Sigmoid colon (tissue), 7 donors: ENCODE results near the gene CFAP46. TPM values are rescaled to one million over a fixed set of nuclear protein-coding genes. Genes with fewer than 3 reads are reported as not detected.

ENCODE experiments used
- DNase-seq: peaks from one replicate; pipeline ENCODE4 v3.0.0-alpha.2; 2019
- H3K27ac ChIP-seq, 4 donors: fragments of 200-600 bp; sonication (generic); one replicate each; pipeline ENCODE4 v1.5.1; 2016 to 2019; ENCODE audit warnings: mild to moderate bottlenecking in 1 of 4
- H3K27me3 ChIP-seq, 3 donors: fragments of 200-600 bp; sonication (generic); one replicate each; pipeline ENCODE4 v1.5.1; 2019; ENCODE audit warnings: mild to moderate bottlenecking in 1 of 3
- H3K36me3 ChIP-seq, 4 donors: fragments of 200-600 bp; sonication (generic); one replicate each; pipeline ENCODE4 v1.5.1; 2016 to 2019
- H3K4me1 ChIP-seq, 4 donors: fragments of 200-600 bp; sonication (generic); one replicate each; pipeline ENCODE4 v1.5.1; 2017 to 2019
- H3K4me3 ChIP-seq, 4 donors: fragments of 200-600 bp; sonication (generic); one replicate each; pipeline ENCODE4 v1.5.1; 2017 to 2019; ENCODE audit warnings: mild to moderate bottlenecking in 2 of 4, moderate library complexity in 1 of 4
- H3K9me3 ChIP-seq, 4 donors: fragments of 200-600 bp in 3 of 4; sonication (generic) in 3 of 4; one replicate each; pipeline versions ENCODE4 v1.5.1 to v1.6.1; 2013 to 2019
- CTCF ChIP-seq, 4 experiments: fragments of 450-650 bp in 3 of 4; fragments of 200-600 bp in 1 of 4; IDR thresholded peaks; one replicate each; pipeline ENCODE4 v1.5.1; 2016 to 2019; ENCODE audit warnings: antibody characterized with exemption in 4 of 4, mild to moderate bottlenecking in 3 of 4, moderate library complexity in 2 of 4
- EP300 ChIP-seq, 4 donors: sonication (generic); formaldehyde crosslinking; IDR thresholded peaks; one replicate each; pipeline ENCODE4 v1.6.1; 2017; ENCODE audit warnings: antibody characterized with exemption in 4 of 4
- POLR2A ChIP-seq, 2 donors: fragments of 450-650 bp; IDR thresholded peaks; one replicate each; pipeline ENCODE4 v1.6.1; 2016; ENCODE audit warnings: antibody characterized with exemption in 2 of 2, mild to moderate bottlenecking in 2 of 2, moderate library complexity in 2 of 2
- POLR2AphosphoS5 ChIP-seq, 4 donors: sonication (generic); formaldehyde crosslinking; IDR thresholded peaks; one replicate each; pipeline ENCODE4 v1.6.1; 2017; ENCODE audit warnings: antibody characterized with exemption in 4 of 4
- WGBS, 2 donors: extraction: QIAGEN DNeasy Blood & Tissue Kit; methylation state at CpG; one replicate each; pipeline ENCODE4 v1.1.7; 2013; 5-methylcytosine and 5-hydroxymethylcytosine counted together
- intact Hi-C: fragments of 100-400 bp; cut with DNase I; formaldehyde crosslinking; loops from one replicate; pipeline ENCODE4 v1.15.1; 2023
- polyA plus RNA-seq, 3 donors: library from polyadenylated mRNA; stranded (reverse); fragments of 200-250 nt; gene quantifications; one replicate each; pipeline ENCODE4 v1.2.3, GENCODE V29; 2013
- total RNA-seq, 4 donors: library from RNA; depleted of rRNA; stranded (reverse); fragments of >200 nt; gene quantifications; one replicate each; pipeline ENCODE4 v1.1.0, GENCODE V29; 2016
- donor health status: healthy with polysubstance abuse.
- donor health status: Bipolar disorder and iron deficiency.
- donor health status: healthy.

CFAP46 gene
- total RNA-seq (1 to 10 TPM in 1 of 4 donors, under 1 TPM in 2, not detected in 1; 0.36 to 1.7 (median 0.41) TPM), polyA plus RNA-seq (under 1 TPM in 1 of 3 donors, not detected in 2; 0.10 TPM)

DNA sequence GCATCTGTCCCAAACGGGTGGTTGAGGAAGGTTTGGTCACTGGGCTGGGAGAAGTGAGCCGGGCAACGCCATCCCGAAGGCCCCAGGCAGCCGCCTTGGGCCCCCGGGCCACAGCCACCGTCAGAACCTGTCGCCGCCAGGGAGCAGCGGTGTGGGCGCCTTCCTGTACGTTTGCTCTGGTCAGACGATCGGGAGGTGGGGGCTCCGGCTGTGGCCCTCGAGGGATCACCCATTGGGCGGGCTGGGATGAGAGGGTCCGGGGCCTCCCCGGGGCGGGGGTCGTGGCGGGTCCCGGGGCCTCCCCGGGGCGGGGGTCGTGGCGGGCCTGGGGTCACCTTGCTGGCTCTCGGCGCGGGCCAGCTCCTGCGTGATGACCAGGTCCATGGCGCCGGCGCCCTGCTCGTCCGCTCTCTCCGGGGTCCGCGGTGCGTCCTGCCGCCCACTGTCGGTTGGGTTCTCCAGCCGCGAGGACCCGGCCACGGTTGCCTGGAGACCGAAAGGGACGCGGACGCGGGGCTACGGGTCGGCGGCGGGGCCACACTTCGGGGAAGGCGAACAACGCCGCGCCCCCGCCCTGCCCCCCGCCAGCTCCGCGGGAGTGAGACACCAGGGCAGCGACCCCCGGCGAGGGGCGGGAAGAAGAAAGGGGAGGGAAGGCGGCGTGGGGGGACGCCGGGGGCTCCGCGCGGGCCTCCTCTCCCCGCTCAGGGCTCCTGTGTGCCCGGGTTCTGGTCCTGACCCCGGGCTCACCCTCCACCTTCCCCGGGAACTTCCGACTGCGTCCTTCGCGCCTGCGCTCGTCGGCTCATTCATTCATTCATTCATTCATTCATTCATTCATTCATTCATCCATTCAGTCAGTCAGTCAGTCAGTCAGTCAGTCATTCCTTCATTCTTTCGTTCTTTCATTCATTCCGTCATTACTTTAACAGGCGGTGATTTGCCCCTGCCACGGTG lies at the start of gene CFAP46:
Gene CFAP46, minus strand, starts transcription at position 470 of the 957 bp plus-strand sequence. Its CDS starts 86 bp downstream, at position 384.
- TF ChIP-seq POLR2AphosphoS5 (IDR thresholded peaks at IDR 0.05) (peak in 1 of 4 donors; percentile 11), CTCF (IDR thresholded peaks at IDR 0.05) (no peak)
- WGBS, 2 donors = 3 to 6% methylated on average over 90 of the region's 90 CpGs
- no peak for DNase-seq

GRCh38 chr10:132991706-132992432 lies 49.5 kb upstream of the CFAP46 start:
- H3K4me3 ChIP-seq = no peak overlapping the region
- 71 to 77% methylated on average over 20 of the region's 20 CpGs for WGBS, 2 donors
- H3K36me3 ChIP-seq = no peaks in the 10 kb centered on the region
- peaks cover 0 to 14% (median 0%) of the 10 kb centered on the region in 3 donors for H3K27me3 ChIP-seq
- H3K9me3 ChIP-seq = no peaks in the 10 kb centered on the region
- no peaks in the 10 kb centered on the region for H3K4me1 ChIP-seq
- H3K27ac ChIP-seq = no peak overlapping the region
- intact Hi-C loops = no loop called here
- no peak for TF ChIP-seq POLR2AphosphoS5 (IDR thresholded peaks at IDR 0.05)
- no peak for TF ChIP-seq EP300 (IDR thresholded peaks at IDR 0.05)
- no peak for TF ChIP-seq CTCF (IDR thresholded peaks at IDR 0.05)
- no peak for TF ChIP-seq POLR2A (IDR thresholded peaks at IDR 0.05)
- DNase-seq = no peak

More for the DNA sequence above, at the start of gene CFAP46:
- Histone ChIP-seq H3K27me3 (peaks cover 4 to 50% (median 30%) of the 10 kb centered on the region in 3 donors), H3K36me3 (no peaks in the 10 kb centered on the region), H3K4me1 (peaks cover 0 to 18% (median 14%) of the 10 kb centered on the region in 4 donors), H3K9me3 (no peaks in the 10 kb centered on the region), H3K27ac (no peak within 1 kb of the TSS), H3K4me3 (peak within 1 kb of the TSS; percentile 25 to 57 (median 49))
- intact Hi-C loops = loop anchor here (10.0 kb wide), 1 partner anchor 182 kb away; no protein-coding TSS in a partner anchor

- intact Hi-C loops = no loop called here
- Histone ChIP-seq H3K4me1 (no peaks in the 10 kb centered on the region), H3K27ac (no peak overlapping the region), H3K4me3 (no peak overlapping the region), H3K36me3 (no peaks in the 10 kb centered on the region), H3K27me3 (peaks cover 0 to 14% (median 0%) of the 10 kb centered on the region in 3 donors), H3K9me3 (no peaks in the 10 kb centered on the region)
- no peak for DNase-seq
- TF ChIP-seq POLR2A (IDR thresholded peaks at IDR 0.05) (no peak), EP300 (IDR thresholded peaks at IDR 0.05) (no peak), CTCF (IDR thresholded peaks at IDR 0.05) (no peak), POLR2AphosphoS5 (IDR thresholded peaks at IDR 0.05) (no peak)
- WGBS, 2 donors = 77 to 85% methylated on average over 32 of the region's 32 CpGs
Observed at GRCh38 chr10:132990684-132991545, 48.5 kb upstream of the CFAP46 start.
